Renal cortex interstitium (tissue), 11 donors: Measurements from ENCODE around the gene P3R3URF. TPM values are rescaled to one million over a fixed set of nuclear protein-coding genes. Genes with fewer than 3 reads are reported as not detected.
A peak's percentile ranks its signal among the peaks of the same experiment; 100 is the strongest.

Experiments used
- DNase-seq, 11 donors: peaks; one replicate each; pipeline ENCODE4 v3.0.0-alpha.2; 2013; ENCODE audit warnings: low read depth in 9 of 11, low spot score in 4 of 11; ENCODE audit errors: extremely low read depth in 1 of 11
- polyA plus RNA-seq, 3 donors: library from polyadenylated mRNA; unstranded; fragments of 120-200 nt; gene quantifications; one replicate each; pipeline ENCODE4 v1.2.1, GENCODE V29; 2013; ENCODE audit not compliant: insufficient read length in 3 of 3

Gene P3R3URF
- polyA plus RNA-seq, 3 donors: not detected

GRCh38 chr1:46150085-46150484 lies 26.2 kb downstream of the P3R3URF start:
- no peak for DNase-seq

DNA sequence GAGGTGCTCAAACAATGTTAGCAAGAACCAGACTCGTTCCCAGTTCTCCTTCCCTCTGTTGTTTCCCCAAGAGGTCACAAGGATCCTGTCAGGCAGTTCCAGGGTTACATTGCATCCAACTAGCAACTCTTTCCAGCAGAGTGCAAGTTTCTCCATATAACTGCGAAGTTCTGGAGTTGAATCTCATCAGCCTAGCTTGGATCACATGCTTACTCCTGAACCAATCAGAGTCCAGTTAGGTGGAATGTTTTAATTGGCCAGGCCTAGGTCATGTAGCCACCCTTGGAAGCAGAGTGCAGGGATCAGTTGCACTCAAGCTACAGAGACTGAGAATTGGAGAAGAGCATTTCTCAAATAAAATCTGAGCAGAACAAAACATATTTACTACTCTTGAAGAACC lies 28.0 kb downstream of the P3R3URF start:
- no peak for DNase-seq

- DNase-seq: peak in 2 of 11 donors; percentile 9 to 23
These were observed 38.4 kb downstream of the P3R3URF start for GRCh38 chr1:46137916-46138315.

DNA sequence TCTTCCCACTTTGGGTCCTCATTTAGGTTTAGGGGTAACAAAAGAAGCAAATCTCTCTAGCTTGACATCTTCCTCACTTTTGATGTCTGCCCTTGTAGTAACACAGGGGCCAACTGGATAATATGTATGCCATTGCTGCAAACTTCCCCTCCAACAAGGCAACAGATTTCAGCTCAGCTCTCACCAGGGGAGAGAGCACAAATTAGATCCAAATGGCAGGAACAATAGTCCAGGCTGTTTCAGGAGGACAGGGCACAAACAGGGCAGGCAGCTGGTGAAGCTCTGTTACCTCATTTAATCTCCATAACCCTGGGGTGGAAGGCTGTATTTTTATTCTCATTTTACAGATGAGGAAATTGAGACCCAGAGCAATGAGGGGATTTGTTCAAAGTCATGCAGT lies 39.6 kb downstream of the P3R3URF start:
- DNase-seq: no peak

- DNase-seq: no peak
These were observed 41.5 kb downstream of the P3R3URF start for GRCh38 chr1:46134660-46135331.

GRCh38 chr1:46133781-46134350 lies 42.4 kb downstream of the P3R3URF start:
- DNase-seq: no peak

GRCh38 chr1:46133181-46133658 lies 43.1 kb downstream of the P3R3URF start:
- no peak for DNase-seq

DNA sequence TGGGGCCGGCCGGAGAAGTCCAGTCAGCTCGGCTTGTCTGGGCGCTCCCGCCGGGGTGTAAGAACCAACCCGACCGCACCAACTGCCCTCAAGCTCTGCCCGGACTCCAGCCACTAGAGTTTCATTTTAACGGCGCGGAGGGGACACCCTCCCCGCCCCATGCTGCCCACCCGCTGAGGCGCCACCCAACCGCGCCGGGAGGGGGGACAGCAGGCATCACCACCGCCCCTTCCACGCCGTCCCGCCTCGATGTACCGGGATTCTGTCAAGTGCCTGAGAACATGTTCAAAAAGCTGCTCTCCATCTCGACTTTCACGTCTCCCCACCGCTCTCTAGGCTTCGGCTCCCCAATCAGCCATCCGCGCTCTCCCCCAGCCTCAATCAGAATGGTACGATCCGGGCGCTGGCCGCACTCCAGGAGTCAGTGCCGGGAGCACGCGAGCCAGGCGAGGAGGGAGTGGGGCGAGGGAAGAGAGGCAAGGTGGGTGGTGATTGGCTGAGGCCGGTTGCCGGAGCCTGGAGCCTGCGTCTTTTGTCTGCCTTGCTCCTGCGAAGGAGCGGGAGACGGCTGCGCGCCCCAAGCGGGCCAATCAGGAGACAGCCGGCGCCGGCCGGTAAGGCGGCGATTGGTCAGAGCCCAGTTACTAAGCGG lies 43.6 kb downstream of the P3R3URF start, which contains the start of gene PIK3R3:
PIK3R3 (minus strand) TSS at position 101 of the 652 bp plus-strand sequence. CDS start 677 bp downstream, outside the sequence.
- peak; percentile 95 to 98 (median 97) for DNase-seq

- DNase-seq: peak in 5 of 11 donors; percentile 21 to 51 (median 35)
These were observed 44.4 kb downstream of the P3R3URF start for GRCh38 chr1:46131712-46132528.

DNA sequence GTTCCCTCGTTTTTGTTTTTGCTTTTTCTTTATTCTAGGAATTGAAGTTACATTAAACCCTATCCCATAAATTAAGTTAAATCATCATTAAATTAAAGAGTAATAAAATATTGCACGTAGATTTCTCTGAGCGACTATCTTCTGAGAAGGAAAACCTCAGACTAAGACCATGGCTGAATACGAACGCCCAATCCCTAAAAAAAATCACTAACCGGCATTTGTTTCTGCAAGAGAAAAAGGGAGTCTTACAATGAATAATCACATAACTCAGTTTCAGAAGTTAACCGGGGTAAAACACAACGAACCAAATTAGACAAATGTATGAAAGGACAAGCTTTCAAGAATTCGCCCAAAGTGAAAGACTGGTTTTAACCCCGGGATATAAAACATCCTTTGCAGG lies 45.2 kb downstream of the P3R3URF start:
- DNase-seq: peak in 1 of 11 donors; percentile 12

DNA sequence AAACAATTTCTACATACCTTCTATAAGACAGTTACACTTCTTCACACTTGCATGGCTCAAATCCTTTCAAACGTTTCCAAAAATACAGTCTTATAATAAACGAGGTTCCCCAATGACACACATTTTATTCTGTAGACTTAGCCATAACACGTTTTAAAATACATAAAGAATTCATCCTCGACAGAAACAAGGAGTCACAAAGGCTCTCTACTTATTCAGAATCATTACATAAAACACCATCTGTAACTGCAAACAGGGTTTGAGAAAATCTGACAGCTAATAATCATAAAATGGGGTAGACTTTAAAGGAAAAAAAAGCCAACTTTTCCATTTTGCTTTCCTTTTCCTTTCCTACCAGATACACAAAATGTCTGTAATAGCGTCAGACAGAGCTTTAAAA lies 45.7 kb downstream of the P3R3URF start:
- DNase-seq: peak in 1 of 11 donors; percentile 3

DNA sequence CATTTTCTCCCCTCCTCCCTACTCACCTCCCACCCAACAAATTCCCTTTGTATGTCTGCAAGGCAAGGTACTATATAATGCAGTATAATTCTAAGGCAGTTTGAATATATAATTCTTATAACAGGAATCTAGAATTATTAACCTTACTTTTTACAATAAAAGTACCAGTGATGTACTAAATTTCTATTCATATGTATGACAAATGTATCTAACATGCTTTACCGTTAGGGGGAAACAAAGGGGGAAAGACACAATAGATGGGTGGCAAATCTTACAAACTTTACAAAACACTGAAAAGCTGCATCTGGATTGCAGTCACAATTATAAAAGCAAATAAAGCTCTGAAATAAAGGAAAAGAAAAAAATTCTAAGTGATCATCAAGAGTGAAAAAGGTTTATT lies 46.2 kb downstream of the P3R3URF start:
- DNase-seq: no peak

DNA sequence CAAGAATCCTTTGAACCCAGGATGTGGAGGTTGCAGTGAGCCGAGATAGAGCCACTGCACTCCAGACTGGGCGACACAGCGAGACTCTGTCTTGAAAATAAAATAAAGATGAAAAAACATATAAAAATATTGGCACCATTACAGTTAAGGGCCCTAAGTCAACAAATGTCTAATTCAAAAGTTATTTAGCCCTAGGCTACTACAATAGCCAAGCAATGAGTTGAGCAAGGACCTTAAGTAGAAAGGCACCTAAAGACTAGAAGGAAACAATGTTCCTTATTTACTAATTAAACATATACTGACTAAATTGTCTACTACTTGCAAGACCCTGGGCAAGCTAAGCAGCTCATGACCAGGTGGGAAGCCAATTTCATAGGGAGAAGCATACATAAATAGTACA lies 47.9 kb downstream of the P3R3URF start:
- DNase-seq: no peak

Other genes with a start within 250 kb of the P3R3URF start
- gene PIK3R3, start 43.9 kb downstream of the P3R3URF start, polyA plus RNA-seq: 10 to 100 TPM; 19.8 to 32.3 (median 32.3) TPM
- gene TSPAN1, start 1.4 kb downstream of the P3R3URF start, polyA plus RNA-seq: 10 to 100 TPM; 51.5 to 97.3 (median 53.7) TPM
- 10 to 100 TPM; 71.1 to 92.8 (median 80.0) TPM for gene POMGNT1, start 21.9 kb upstream of the P3R3URF start, polyA plus RNA-seq
- gene LURAP1, start 26.8 kb upstream of the P3R3URF start, polyA plus RNA-seq: 1 to 10 TPM; 2.7 to 6.1 (median 2.7) TPM
- 10 to 100 TPM; 12.6 to 15.5 (median 13.2) TPM for gene RAD54L, start 71.3 kb upstream of the P3R3URF start, polyA plus RNA-seq
- gene LRRC41, start 127.1 kb upstream of the P3R3URF start, polyA plus RNA-seq: 10 to 100 TPM; 82.3 to 96.8 (median 90.6) TPM
- gene UQCRH, start 127.2 kb upstream of the P3R3URF start, polyA plus RNA-seq: 100 to 1,000 TPM; 371 to 472 (median 423) TPM
- gene NSUN4, start 164.3 kb upstream of the P3R3URF start, polyA plus RNA-seq: 10 to 100 TPM; 26.9 to 31.7 (median 28.2) TPM
- gene FAAH, start 217.8 kb upstream of the P3R3URF start, polyA plus RNA-seq: 10 to 100 TPM; 20.8 to 34.7 (median 24.6) TPM